Neural cell (in vitro differentiated cells): ENCODE data around the gene LYRM2.

Source experiments
- CTCF ChIP-seq: fragments of 450-650 bp; IDR thresholded peaks from 2 replicates; pipeline ENCODE4 v1.5.1; 2014; ENCODE audit warnings: antibody characterized with exemption, mild to moderate bottlenecking, moderate library complexity; ENCODE audit not compliant: poor library complexity, severe bottlenecking
- EZH2 ChIP-seq: fragments of 200-600, 300-800 bp; shearing (Covaris generic), sonication (generic); IDR thresholded peaks from 2 replicates; pipeline ENCODE4 v1.6.1; 2014; ENCODE audit warnings: antibody characterized with exemption, low read length, borderline replicate concordance, mild to moderate bottlenecking; ENCODE audit not compliant: insufficient read depth, poor library complexity, severe bottlenecking
- POLR2AphosphoS5 ChIP-seq: IDR thresholded peaks from 2 replicates; pipeline ENCODE4 v1.6.1; 2012
- RAD21 ChIP-seq: fragments of 450-650 bp; conservative IDR thresholded peaks from 2 replicates; pipeline ENCODE4 v1.6.1; 2014; ENCODE audit warnings: antibody characterized with exemption, mild to moderate bottlenecking, moderate library complexity
- TAF1 ChIP-seq: IDR thresholded peaks from 2 replicates; pipeline ENCODE4 v1.6.1; 2012; ENCODE audit warnings: low read depth
- TF ChIP-seq, protein P1 (sequence below): IDR thresholded peaks from 2 replicates; pipeline ENCODE4 v1.6.1; 2012; ENCODE audit warnings: borderline replicate concordance

- TF ChIP-seq CTCF (no peak), EZH2 (no peak), POLR2AphosphoS5 (no peak), TAF1 (no peak), RAD21 (no peak)
- TF ChIP-seq, protein P1, sequence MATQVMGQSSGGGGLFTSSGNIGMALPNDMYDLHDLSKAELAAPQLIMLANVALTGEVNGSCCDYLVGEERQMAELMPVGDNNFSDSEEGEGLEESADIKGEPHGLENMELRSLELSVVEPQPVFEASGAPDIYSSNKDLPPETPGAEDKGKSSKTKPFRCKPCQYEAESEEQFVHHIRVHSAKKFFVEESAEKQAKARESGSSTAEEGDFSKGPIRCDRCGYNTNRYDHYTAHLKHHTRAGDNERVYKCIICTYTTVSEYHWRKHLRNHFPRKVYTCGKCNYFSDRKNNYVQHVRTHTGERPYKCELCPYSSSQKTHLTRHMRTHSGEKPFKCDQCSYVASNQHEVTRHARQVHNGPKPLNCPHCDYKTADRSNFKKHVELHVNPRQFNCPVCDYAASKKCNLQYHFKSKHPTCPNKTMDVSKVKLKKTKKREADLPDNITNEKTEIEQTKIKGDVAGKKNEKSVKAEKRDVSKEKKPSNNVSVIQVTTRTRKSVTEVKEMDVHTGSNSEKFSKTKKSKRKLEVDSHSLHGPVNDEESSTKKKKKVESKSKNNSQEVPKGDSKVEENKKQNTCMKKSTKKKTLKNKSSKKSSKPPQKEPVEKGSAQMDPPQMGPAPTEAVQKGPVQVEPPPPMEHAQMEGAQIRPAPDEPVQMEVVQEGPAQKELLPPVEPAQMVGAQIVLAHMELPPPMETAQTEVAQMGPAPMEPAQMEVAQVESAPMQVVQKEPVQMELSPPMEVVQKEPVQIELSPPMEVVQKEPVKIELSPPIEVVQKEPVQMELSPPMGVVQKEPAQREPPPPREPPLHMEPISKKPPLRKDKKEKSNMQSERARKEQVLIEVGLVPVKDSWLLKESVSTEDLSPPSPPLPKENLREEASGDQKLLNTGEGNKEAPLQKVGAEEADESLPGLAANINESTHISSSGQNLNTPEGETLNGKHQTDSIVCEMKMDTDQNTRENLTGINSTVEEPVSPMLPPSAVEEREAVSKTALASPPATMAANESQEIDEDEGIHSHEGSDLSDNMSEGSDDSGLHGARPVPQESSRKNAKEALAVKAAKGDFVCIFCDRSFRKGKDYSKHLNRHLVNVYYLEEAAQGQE = no peak
These were observed 24.2 kb upstream of the LYRM2 start for GRCh38 chr6:89662659-89663223.
